PFSK-1 (cell line): ENCODE data around the gene ACP6.

Experiments used
- POLR2AphosphoS5 ChIP-seq: IDR thresholded peaks from 2 replicates; pipeline ENCODE4 v1.6.1; 2012; ENCODE audit warnings: low read depth, mild to moderate bottlenecking, control low read depth, low read length, moderate library complexity
- SIN3A ChIP-seq: IDR thresholded peaks from 2 replicates; pipeline ENCODE4 v1.6.1; 2012; ENCODE audit warnings: mild to moderate bottlenecking, low read length, moderate library complexity, borderline replicate concordance; ENCODE audit not compliant: insufficient read depth
- TF ChIP-seq, protein P1 (sequence below), 2 experiments: IDR thresholded peaks; 2 replicates each; pipeline versions ENCODE4 v1.6.1 to v1.8.0; 2011 to 2012; ENCODE audit warnings: low read depth in 2 of 2, low read length in 2 of 2, control low read depth in 1 of 2, inconsistent platforms in 1 of 2, mild to moderate bottlenecking in 1 of 2, moderate library complexity in 1 of 2; ENCODE audit not compliant: insufficient read depth in 1 of 2

DNA sequence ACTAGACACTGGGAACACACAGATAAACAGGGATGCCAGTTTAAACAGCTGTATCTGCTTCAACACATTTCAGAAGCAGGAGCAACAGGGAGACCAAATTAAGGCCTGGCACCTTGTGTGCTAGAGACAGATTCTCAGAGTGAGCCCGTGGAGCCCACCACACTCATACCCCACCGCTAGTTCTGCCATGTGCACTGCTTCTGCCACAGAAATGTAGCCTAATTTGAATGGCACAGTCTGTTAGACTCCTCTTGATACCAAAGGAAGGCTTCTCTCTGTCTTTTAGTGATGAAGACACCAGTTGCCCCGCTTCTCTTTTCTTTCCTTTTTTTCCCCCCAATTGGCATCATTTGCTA lies 29.3 kb upstream of the ACP6 start:
- TF ChIP-seq SIN3A: no peak
- no peak for TF ChIP-seq POLR2AphosphoS5
- TF ChIP-seq, protein P1, sequence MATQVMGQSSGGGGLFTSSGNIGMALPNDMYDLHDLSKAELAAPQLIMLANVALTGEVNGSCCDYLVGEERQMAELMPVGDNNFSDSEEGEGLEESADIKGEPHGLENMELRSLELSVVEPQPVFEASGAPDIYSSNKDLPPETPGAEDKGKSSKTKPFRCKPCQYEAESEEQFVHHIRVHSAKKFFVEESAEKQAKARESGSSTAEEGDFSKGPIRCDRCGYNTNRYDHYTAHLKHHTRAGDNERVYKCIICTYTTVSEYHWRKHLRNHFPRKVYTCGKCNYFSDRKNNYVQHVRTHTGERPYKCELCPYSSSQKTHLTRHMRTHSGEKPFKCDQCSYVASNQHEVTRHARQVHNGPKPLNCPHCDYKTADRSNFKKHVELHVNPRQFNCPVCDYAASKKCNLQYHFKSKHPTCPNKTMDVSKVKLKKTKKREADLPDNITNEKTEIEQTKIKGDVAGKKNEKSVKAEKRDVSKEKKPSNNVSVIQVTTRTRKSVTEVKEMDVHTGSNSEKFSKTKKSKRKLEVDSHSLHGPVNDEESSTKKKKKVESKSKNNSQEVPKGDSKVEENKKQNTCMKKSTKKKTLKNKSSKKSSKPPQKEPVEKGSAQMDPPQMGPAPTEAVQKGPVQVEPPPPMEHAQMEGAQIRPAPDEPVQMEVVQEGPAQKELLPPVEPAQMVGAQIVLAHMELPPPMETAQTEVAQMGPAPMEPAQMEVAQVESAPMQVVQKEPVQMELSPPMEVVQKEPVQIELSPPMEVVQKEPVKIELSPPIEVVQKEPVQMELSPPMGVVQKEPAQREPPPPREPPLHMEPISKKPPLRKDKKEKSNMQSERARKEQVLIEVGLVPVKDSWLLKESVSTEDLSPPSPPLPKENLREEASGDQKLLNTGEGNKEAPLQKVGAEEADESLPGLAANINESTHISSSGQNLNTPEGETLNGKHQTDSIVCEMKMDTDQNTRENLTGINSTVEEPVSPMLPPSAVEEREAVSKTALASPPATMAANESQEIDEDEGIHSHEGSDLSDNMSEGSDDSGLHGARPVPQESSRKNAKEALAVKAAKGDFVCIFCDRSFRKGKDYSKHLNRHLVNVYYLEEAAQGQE (IDR thresholded peaks at IDR 0.05; ENCODE audit: insufficient read depth in 1 of 2, low read depth in 2 of 2, low read length in 2 of 2): no peak
